Motor neuron (in vitro differentiated cells): Measurements from ENCODE around the gene SLBP. TPM values are rescaled to one million over a fixed set of nuclear protein-coding genes. Genes with fewer than 3 reads are reported as not detected.

Source experiments
- ATAC-seq, 8 experiments: fragments of 200-7000 bp; cut with Tn5 transposase; replicated peaks in 6 of 8; 2 replicates each; pipeline ENCODE4 v1.8.0; 2021; ENCODE audit warnings: mild to moderate bottlenecking in 8 of 8, moderate library complexity in 8 of 8
- H3K27ac ChIP-seq, 2 donors: fragments of 250-450 bp; sonication (Bioruptor Pico); 2 replicates each; pipeline ENCODE4 v1.9.0; 2021; ENCODE audit warnings: antibody characterized with exemption in 2 of 2, mild to moderate bottlenecking in 2 of 2, moderate library complexity in 1 of 2
- H3K4me1 ChIP-seq, 2 donors: fragments of 250-450 bp; sonication (Bioruptor Pico); replicated peaks in 1 of 2; 2 replicates each; pipeline ENCODE4 v1.6.1; 2021; ENCODE audit warnings: antibody characterized with exemption in 2 of 2, mild to moderate bottlenecking in 2 of 2, moderate library complexity in 1 of 2
- H3K4me3 ChIP-seq, 5 donors: fragments of 250-450 bp; sonication (Bioruptor Pico); 2 replicates each; pipeline ENCODE4 v1.9.0; 2021; ENCODE audit warnings: antibody characterized with exemption in 5 of 5, mild to moderate bottlenecking in 5 of 5, moderate library complexity in 4 of 5
- WGBS, 10 experiments: fragments of 450-650 bp; shearing (Covaris generic); methylation state at CpG; one replicate each; pipeline ENCODE4 v1.0.0; 2022; 5-methylcytosine and 5-hydroxymethylcytosine counted together
- in situ Hi-C, 9 experiments: fragments of 400-800 bp; cut with MboI; loops; one replicate each; pipeline ENCODE4 v1.15.0; 2021; ENCODE audit warnings: low sequenced_read_pairs in 9 of 9, low pct_unique_long_range_greater_than_20kb in 2 of 9; ENCODE audit not compliant: unreplicated experiment in 9 of 9
- total RNA-seq, 8 experiments: library from RNA; unstranded; fragments of 300-600 nt; gene quantifications; 2 replicates each; pipeline versions ENCODE4 v1.2.3 to v1.2.4, GENCODE V29; 2022

The SLBP gene
- total RNA-seq, 8 experiments from 2014 or later: 33.9 to 88.1 (median 44.2) TPM

GRCh38 chr4:1721003-1721665 lies 9.0 kb upstream of the SLBP start, which contains the start of the genes TACC3 and TMEM129:
Gene TACC3, plus strand, starts transcription at chr4:1721521. Its CDS starts 1,901 bp downstream, at chr4:1723422.
Gene TMEM129, minus strand, starts transcription at chr4:1721323. Its CDS starts 486 bp downstream, at chr4:1720837.
- peak within 1 kb of the TSS; percentile 54 to 84 (median 64) for H3K4me3 ChIP-seq
- peak; percentile 73 to 91 (median 88) for ATAC-seq
- H3K4me1 ChIP-seq: peaks cover 8 to 17% of the 10 kb centered on the region in 2 donors
- peak within 1 kb of the TSS; percentile 91 to 95 for H3K27ac ChIP-seq
- in situ Hi-C loops: no loop called here
- no CpG with 5 or more reads among the region's 83 CpGs for WGBS, 10 experiments

- Histone ChIP-seq H3K4me3 (peak overlapping the region; percentile 54 to 84 (median 64)), H3K4me1 (peaks cover 8 to 17% of the 10 kb centered on the region in 2 donors), H3K27ac (peak overlapping the region; percentile 91 to 95)
- ATAC-seq: peak; percentile 30 to 51 (median 42)
- in situ Hi-C loops: no loop called here
- 0 to 14% (median 0%) methylated on average over 1 to 12 of the region's 79 CpGs; no CpG with 5 or more reads in 4 of the 10 experiments for WGBS, 10 experiments
Measured at GRCh38 chr4:1720163-1720983, 8.3 kb upstream of the SLBP start.

- WGBS, 10 experiments: 73 to 100% (median 100%) methylated on average over 2 to 5 of the region's 31 CpGs; no CpG with 5 or more reads in 5 of the 10 experiments
- no peak overlapping the region for H3K4me3 ChIP-seq
- in situ Hi-C loops: no loop called here
- ATAC-seq: no peak
- H3K4me1 ChIP-seq: peaks cover 16 to 17% of the 10 kb centered on the region in 2 donors
- no peak overlapping the region for H3K27ac ChIP-seq
Measured at GRCh38 chr4:1718095-1718850, 6.2 kb upstream of the SLBP start.

- in situ Hi-C loops: no loop called here
- WGBS, 10 experiments: 83 to 100% (median 91%) methylated on average over 1 to 8 of the region's 32 CpGs; no CpG with 5 or more reads in 6 of the 10 experiments
Measured at GRCh38 chr4:1717129-1718094, 5.3 kb upstream of the SLBP start.

DNA sequence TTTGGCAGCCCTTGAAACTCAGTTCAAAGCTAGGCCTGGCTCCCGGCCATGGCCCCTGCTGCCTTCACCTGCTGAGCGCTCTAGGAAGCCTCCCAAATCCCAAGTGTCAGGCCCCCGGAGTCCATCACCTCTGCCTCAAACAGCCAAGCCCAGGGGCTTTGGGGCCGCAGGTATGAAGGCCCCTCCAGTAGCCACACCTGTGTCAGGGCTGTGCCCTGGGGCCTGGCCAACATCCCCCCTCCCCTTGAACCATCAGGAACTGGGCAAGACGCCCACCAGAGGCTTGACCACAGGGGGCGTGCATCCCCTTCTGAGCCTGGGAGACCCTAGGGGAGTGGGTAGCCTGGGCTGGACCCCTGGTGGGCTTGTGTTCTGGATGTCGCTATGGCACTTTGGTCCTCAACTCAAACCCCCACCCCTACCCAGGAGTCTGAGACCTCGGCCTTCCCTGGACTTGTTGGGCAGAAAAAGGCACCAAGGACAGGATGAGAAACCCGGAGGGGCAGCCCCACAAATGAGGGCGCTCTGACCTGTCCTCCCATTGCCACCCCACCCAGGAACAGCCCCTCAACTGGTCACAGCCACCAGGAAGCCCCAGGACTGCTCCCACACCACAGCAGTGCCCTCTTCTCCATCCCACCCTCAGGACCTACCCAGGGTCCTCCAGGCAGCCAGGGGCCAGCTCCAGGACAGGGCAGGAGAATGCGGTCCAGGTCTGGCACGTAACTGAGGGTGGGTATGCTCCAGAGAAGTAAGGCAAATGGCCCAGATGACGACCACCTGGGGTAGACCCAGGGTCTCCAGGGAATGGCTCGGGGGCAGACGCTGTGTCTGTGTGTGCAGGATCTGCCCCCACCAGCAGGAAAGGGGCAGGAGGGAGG lies 4.2 kb upstream of the SLBP start:
- Histone ChIP-seq H3K4me3 (no peak overlapping the region), H3K4me1 (peaks cover 12 to 18% of the 10 kb centered on the region in 2 donors), H3K27ac (no peak overlapping the region)
- WGBS, 10 experiments: 80 to 100% (median 92%) methylated on average over 1 to 8 of the region's 15 CpGs; no CpG with 5 or more reads in 3 of the 10 experiments
- ATAC-seq: no peak
- in situ Hi-C loops: no loop called here

More at GRCh38 chr4:1717129-1718094, 5.3 kb upstream of the SLBP start:
- H3K27ac ChIP-seq: no peak overlapping the region
- no peak overlapping the region for H3K4me3 ChIP-seq
- peaks cover 16 to 18% of the 10 kb centered on the region in 2 donors for H3K4me1 ChIP-seq
- ATAC-seq: no peak

DNA sequence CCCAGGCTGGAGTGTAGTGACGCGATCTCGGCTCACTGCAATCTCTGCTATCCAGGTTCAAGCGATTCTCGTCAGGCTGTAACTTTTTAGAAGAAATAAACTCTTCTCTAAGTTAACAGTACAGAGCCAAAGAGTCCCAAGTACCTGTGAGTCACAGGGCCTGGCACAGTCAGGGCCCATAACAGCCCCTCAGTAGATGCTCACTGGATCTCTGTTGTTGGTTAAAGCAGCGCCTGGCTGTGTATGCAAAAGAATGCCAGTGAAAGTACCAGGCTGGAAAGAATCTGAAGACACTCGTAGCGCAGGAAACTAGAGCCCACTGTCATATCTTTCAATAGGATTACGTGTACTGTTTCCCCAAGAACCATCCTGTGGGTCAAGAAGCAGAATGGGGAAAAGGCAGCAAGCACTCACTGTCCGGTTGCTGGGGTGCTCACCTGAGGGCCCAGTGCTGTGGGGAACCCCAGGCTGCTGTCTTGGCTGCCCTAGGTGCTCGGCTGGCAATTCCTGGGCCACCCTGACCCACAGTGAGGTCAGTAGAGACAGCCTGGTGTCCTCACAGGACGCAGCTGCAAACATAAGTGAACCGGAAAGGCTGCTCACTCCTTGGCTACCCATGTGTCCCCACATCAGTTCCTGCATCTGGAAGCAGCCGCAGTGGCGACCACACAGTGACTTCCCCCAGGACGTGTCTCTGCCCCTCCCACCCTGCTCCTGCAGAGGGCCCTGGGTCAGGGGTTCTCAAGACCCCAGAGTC lies 3.1 kb upstream of the SLBP start:
- 70 to 100% (median 86%) methylated on average over 2 to 11 of the region's 16 CpGs; no CpG with 5 or more reads in 2 of the 10 experiments for WGBS, 10 experiments
- in situ Hi-C loops: no loop called here
- ATAC-seq: no peak
- Histone ChIP-seq H3K4me1 (peaks cover 18 to 27% of the 10 kb centered on the region in 2 donors), H3K27ac (no peak overlapping the region), H3K4me3 (no peak overlapping the region)

GRCh38 chr4:1714303-1715001 lies 2.3 kb upstream of the SLBP start:
- Histone ChIP-seq H3K4me1 (peaks cover 17 to 22% of the 10 kb centered on the region in 2 donors), H3K27ac (no peak overlapping the region), H3K4me3 (no peak overlapping the region)
- WGBS, 10 experiments: 0 to 78% (median 45%) methylated on average over 1 to 8 of the region's 9 CpGs; no CpG with 5 or more reads in 3 of the 10 experiments
- peak in 3 of 8 experiments; percentile 11 to 59 (median 18) for ATAC-seq
- in situ Hi-C loops: no loop called here

DNA sequence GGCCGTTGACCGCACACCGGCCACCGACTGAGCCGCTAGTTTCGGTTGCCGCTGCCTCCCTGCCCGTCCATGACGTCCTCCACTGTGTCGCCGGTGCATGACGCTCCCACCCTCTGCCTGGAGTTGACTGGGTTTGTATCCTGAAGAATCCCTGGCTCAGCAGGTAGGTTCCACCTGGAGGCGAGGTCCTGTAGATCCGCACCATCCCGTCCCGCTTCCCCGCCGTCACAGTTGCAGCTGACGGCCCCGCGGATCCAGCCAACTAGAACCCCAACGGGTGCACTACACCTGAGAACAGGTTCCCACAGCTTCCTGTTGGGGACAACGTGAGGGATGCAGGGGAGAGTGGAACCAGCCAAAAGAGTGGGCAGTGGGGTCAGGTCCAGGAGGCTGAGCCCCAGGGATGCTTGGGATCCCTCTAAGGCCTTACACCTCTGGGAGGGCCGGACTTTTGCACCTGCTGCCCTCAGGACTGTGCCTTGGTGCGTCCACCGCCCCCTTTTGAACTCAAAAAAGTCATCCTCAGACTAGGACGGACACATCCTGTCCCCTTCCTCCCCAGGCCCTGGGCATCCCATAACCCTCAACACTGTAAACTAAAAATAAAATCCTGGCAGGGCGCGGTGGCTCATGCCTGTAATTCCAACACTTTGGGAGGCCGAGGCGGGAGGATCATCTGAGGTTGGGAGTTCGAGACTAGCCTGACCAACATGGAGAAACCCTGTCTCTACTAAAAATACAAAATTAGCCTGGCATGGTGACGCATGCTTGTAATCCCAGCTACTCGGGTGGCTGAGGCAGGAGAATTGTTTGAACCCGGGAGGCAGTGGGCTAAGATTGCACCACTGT lies 1.1 kb upstream of the SLBP start:
- in situ Hi-C loops: no loop called here

DNA sequence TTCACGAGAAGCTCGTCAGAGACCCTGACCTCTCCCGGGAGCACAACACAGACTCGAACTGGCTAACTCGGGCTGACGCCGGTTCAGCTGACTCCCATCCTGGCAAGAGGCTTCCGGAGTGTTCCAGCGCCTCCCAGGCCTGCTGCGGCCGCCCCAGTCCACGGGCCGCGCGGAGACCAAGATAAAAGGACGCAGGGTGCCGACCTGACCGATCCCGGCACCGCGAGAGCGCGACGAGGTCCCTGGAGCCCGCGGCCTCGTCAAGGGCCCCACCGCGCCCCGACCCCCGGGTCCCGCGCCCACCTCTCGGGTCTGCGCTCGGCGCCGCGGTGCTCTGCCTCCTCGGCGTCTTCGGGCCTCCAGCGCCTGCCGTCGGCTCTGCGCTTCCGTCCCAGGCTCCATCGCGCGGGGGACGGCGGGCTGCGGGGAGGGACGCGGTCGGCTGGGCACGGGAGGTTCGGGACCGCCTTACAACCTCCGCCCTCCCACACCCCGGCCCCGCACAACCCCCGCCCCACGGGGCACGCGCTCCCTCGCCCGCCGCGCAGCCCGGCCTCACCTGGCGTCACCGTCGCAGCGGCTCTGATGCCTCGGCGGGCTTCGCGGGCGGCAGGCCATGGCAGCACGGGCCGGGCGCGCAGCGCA lies 426 bp downstream of the SLBP start:
- peak; percentile 9 to 47 (median 33) for ATAC-seq
- WGBS, 10 experiments: 0 to 7% (median 0%) methylated on average over 1 to 14 of the region's 85 CpGs; no CpG with 5 or more reads in 6 of the 10 experiments
- H3K27ac ChIP-seq: peak overlapping the region; percentile 96 to 99

More for the DNA sequence above, 1.1 kb upstream of the SLBP start:
- Histone ChIP-seq H3K27ac (peak overlapping the region in 1 of 2 donors; percentile 99), H3K4me1 (peaks cover 18 to 20% of the 10 kb centered on the region in 2 donors), H3K4me3 (peak overlapping the region; percentile 75 to 89 (median 79))
- 2 to 75% (median 37%) methylated on average over 1 to 13 of the region's 35 CpGs; no CpG with 5 or more reads in 3 of the 10 experiments for WGBS, 10 experiments
- peak; percentile 0 to 8 (median 4) for ATAC-seq

More for the DNA sequence above, 426 bp downstream of the SLBP start:
- Histone ChIP-seq H3K4me3 (peak overlapping the region; percentile 75 to 89 (median 79)), H3K4me1 (peaks cover 18 to 20% of the 10 kb centered on the region in 2 donors)
- in situ Hi-C loops: no loop called here
